WTC11 (cell line): ENCODE results near the gene R3HDM1.

Source experiments
- NFE2L1 ChIP-seq: sonication (generic); formaldehyde crosslinking; IDR thresholded peaks from 2 replicates; pipeline ENCODE4 v1.8.1; 2023; ENCODE audit warnings: missing genetic modification reagents
- TF ChIP-seq, protein P1 (sequence below): fragments of 200-600 bp; IDR thresholded peaks from 2 replicates; pipeline ENCODE4 v1.8.0; 2022; ENCODE audit warnings: antibody characterized with exemption
- TF ChIP-seq, protein P2 (sequence below): sonication (generic); formaldehyde crosslinking; IDR thresholded peaks from 2 replicates; pipeline ENCODE4 v1.8.0; 2022; ENCODE audit warnings: mild to moderate bottlenecking, missing genetic modification reagents

DNA sequence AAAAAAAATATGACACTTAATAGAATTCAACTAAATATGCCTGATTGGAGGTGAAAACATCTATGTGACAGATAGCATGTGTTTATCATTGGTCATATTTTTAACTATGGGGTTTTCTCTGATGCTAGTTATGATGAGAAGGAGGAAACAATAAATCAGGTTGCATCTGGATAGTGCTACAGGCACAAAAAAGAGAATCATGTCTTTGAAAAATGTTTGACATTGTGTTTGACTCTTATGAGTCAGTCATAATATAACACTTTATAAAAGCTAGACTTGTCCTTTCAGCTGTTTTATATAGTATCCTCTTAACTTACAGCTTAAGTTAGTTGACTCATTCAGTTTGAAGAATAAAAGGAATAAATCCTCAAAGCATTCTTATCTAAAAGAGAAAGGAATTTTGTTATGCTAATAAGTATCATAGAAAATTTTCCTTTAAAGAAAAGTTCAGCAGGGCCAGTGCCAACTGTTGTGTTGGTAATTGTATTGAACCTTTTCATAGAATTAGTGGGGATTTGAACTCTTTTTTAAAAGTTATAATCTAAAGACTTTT is 131.9 kb downstream of the R3HDM1 start:
- no peak for TF ChIP-seq NFE2L1
- TF ChIP-seq, protein P1, sequence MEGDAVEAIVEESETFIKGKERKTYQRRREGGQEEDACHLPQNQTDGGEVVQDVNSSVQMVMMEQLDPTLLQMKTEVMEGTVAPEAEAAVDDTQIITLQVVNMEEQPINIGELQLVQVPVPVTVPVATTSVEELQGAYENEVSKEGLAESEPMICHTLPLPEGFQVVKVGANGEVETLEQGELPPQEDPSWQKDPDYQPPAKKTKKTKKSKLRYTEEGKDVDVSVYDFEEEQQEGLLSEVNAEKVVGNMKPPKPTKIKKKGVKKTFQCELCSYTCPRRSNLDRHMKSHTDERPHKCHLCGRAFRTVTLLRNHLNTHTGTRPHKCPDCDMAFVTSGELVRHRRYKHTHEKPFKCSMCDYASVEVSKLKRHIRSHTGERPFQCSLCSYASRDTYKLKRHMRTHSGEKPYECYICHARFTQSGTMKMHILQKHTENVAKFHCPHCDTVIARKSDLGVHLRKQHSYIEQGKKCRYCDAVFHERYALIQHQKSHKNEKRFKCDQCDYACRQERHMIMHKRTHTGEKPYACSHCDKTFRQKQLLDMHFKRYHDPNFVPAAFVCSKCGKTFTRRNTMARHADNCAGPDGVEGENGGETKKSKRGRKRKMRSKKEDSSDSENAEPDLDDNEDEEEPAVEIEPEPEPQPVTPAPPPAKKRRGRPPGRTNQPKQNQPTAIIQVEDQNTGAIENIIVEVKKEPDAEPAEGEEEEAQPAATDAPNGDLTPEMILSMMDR = no peak
- TF ChIP-seq, protein P2, sequence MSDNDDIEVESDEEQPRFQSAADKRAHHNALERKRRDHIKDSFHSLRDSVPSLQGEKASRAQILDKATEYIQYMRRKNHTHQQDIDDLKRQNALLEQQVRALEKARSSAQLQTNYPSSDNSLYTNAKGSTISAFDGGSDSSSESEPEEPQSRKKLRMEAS (CRISPR knock-in tag) = no peak
